Measurements from ENCODE around the gene NID1. TPM values are rescaled to one million over a fixed set of nuclear protein-coding genes. Genes with fewer than 3 reads are reported as not detected.

NID1 gene
- total and polyA plus RNA-seq, 9 of the 15 experiments (the other 6 are each of a cell fraction or from before 2014, with no cell fraction given): 0.22 TPM; not detected in 8

DNA sequence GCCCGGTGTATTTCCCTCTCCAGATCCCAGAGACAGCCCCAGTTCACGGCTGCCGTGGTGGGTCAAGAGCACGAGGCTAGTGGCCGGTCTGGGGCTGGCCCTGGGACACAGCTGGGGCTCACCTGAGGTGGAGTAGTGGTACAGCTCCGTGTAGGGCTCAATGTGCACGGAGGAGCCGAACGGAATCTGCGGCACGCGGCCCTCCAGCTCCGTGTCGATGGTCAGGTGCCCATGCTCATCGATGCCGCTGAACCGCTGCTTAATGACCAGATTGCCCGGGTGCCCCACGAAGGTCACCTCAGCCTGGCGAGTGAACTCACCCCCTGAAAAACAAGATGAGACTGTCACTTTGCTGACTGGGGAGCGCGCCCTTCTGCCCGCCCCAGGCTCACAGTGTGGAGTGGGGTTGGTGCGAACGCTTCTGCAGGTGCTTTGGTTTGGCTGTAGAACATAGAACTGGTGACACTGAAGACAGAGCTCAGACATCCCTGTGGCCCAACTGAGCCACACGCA, 35.4 kb downstream of the NID1 start (continued):
- TF ChIP-seq BACH1 (tag; IDR thresholded peaks at IDR 0.05): no peak
- TF ChIP-seq, protein P1, sequence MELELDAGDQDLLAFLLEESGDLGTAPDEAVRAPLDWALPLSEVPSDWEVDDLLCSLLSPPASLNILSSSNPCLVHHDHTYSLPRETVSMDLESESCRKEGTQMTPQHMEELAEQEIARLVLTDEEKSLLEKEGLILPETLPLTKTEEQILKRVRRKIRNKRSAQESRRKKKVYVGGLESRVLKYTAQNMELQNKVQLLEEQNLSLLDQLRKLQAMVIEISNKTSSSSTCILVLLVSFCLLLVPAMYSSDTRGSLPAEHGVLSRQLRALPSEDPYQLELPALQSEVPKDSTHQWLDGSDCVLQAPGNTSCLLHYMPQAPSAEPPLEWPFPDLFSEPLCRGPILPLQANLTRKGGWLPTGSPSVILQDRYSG (tag; conservative IDR thresholded peaks at IDR 0.05; ENCODE audit: low read depth): no peak
- no peak for TF ChIP-seq LCOR (CRISPR knock-in tag; IDR thresholded peaks at IDR 0.05)
- TF ChIP-seq FOXM1 (IDR thresholded peaks at IDR 0.05; ENCODE audit: low read depth): no peak
- no peak for TF ChIP-seq FOXM1 (CRISPR knock-in tag; IDR thresholded peaks at IDR 0.05; ENCODE audit: low read depth)
- TF ChIP-seq, protein P2, sequence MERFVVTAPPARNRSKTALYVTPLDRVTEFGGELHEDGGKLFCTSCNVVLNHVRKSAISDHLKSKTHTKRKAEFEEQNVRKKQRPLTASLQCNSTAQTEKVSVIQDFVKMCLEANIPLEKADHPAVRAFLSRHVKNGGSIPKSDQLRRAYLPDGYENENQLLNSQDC (CRISPR knock-in tag; IDR thresholded peaks at IDR 0.05): no peak
- no peak for TF ChIP-seq TBL1XR1 (IDR thresholded peaks at IDR 0.05; ENCODE audit: low read length in 2 of 2)
- TF ChIP-seq SIRT6 (IDR thresholded peaks at IDR 0.05; ENCODE audit: low read depth, low read length): no peak

DNA sequence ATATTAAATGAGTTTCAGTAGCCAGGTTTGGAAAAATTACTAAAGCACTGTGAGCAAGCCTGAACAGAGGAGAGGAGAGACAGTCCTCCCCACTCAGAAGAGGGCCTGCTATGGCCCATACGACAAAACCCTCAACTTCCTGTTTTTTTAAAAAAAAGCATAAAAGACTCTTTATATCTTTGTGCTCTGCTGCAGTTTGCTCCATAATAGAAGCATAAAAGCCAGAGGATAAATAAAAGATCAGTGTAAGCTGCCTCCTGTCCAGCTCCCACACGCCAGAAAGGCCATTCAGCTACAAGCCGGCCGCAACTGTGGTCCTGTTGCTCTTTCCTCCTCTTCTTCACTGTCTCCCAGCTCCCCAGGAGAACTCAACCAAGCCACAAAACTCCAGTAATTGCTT, 37.8 kb downstream of the NID1 start:
- H3K36me3 ChIP-seq (ENCODE audit: control insufficient read depth, insufficient read depth, low read length): no peaks in the 10 kb centered on the region
- H2AFZ ChIP-seq (ENCODE audit: low read depth, low read length): no peak overlapping the region
- H3K27me3 ChIP-seq (ENCODE audit: control insufficient read depth in 2 of 2, insufficient read depth in 2 of 2, low read length in 2 of 2): peaks cover 37 to 60% of the 10 kb centered on the region in 2 experiments
- H3K27ac ChIP-seq (ENCODE audit: extremely low read depth, low read depth, low read length): no peak overlapping the region
- in situ Hi-C loops (cut with MboI): no loop called here
- DNase-seq (ENCODE audit: extremely low read depth in 1 of 4, low spot score in 3 of 4): no peak
- no peak overlapping the region for H3K4me2 ChIP-seq (ENCODE audit: insufficient read depth, low read length)
- H3K9me1 ChIP-seq (ENCODE audit: control insufficient read depth, insufficient read depth, low read length): no peaks in the 10 kb centered on the region
- H3K4me1 ChIP-seq (replicated peaks in 1 of 2; ENCODE audit: control insufficient read depth in 2 of 2, insufficient read depth in 2 of 2, low read length in 2 of 2): no peaks in the 10 kb centered on the region
- intact Hi-C loops (cut with micrococcal nuclease): no loop called here
- H3K79me2 ChIP-seq (ENCODE audit: control insufficient read depth, insufficient read depth, low read length): no peaks in the 10 kb centered on the region
- H4K20me1 ChIP-seq (replicated peaks; ENCODE audit: control insufficient read depth, insufficient read depth, low read length): 0 out of 2 replicates have a peak, but pooled peaks cover 5% of the 10 kb centered on the region
- POLR2A ChIA-PET: interaction anchor here (1.7 kb wide), 1 partner anchor 10 kb away, joined by 5 read pairs; no protein-coding TSS in a partner anchor
- no peak for FAIRE-seq
- no peaks in the 10 kb centered on the region for H3K9me3 ChIP-seq (replicated peaks; ENCODE audit: control insufficient read depth, insufficient read depth, low read depth, low read length)
- no TSS peak for BruUV-seq (replicated peaks)
- CTCF ChIA-PET (ENCODE audit: low intra/inter-chr PET ratio): no interaction called here
- no peak overlapping the region for H3K9ac ChIP-seq (ENCODE audit: insufficient read depth in 1 of 2, low read depth in 2 of 2, low read length in 2 of 2)
- WGBS (ENCODE audit: insufficient coverage, low coverage, missing lambda C conversion rate): 3% methylated on average over 4 of the region's 4 CpGs
- ATAC-seq: no peak
- H3K4me3 ChIP-seq: no peak overlapping the region
- TF ChIP-seq HDAC2 (IDR thresholded peaks at IDR 0.05) (no peak), SRSF7 (optimal IDR thresholded peaks at IDR 0.05; ENCODE audit: low read depth, low read length) (no peak), ZNF444 (CRISPR knock-in tag; IDR thresholded peaks at IDR 0.05) (no peak), FOXM1 (IDR thresholded peaks at IDR 0.05; ENCODE audit: low read depth) (no peak), FOXM1 (CRISPR knock-in tag; IDR thresholded peaks at IDR 0.05; ENCODE audit: low read depth) (no peak), KDM4B (IDR thresholded peaks at IDR 0.05; ENCODE audit: borderline replicate concordance in 2 of 2, low read depth in 1 of 2) (no peak), MTF1 (CRISPR knock-in tag; IDR thresholded peaks at IDR 0.05; ENCODE audit: borderline replicate concordance) (no peak), FOXK1 (CRISPR knock-in tag; IDR thresholded peaks at IDR 0.05; ENCODE audit: borderline replicate concordance) (no peak), CXXC5 (CRISPR knock-in tag; IDR thresholded peaks at IDR 0.05) (no peak), ZNF263 (CRISPR knock-in tag; IDR thresholded peaks at IDR 0.05; ENCODE audit: borderline replicate concordance) (no peak)
- TF ChIP-seq, protein P3, sequence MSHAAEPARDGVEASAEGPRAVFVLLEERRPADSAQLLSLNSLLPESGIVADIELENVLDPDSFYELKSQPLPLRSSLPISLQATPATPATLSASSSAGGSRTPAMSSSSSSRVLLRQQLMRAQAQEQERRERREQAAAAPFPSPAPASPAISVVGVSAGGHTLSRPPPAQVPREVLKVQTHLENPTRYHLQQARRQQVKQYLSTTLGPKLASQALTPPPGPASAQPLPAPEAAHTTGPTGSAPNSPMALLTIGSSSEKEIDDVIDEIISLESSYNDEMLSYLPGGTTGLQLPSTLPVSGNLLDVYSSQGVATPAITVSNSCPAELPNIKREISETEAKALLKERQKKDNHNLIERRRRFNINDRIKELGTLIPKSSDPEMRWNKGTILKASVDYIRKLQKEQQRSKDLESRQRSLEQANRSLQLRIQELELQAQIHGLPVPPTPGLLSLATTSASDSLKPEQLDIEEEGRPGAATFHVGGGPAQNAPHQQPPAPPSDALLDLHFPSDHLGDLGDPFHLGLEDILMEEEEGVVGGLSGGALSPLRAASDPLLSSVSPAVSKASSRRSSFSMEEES (CRISPR knock-in tag; IDR thresholded peaks at IDR 0.05): no peak
- TF ChIP-seq, protein P4, sequence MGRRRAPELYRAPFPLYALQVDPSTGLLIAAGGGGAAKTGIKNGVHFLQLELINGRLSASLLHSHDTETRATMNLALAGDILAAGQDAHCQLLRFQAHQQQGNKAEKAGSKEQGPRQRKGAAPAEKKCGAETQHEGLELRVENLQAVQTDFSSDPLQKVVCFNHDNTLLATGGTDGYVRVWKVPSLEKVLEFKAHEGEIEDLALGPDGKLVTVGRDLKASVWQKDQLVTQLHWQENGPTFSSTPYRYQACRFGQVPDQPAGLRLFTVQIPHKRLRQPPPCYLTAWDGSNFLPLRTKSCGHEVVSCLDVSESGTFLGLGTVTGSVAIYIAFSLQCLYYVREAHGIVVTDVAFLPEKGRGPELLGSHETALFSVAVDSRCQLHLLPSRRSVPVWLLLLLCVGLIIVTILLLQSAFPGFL (CRISPR knock-in tag; IDR thresholded peaks at IDR 0.05): no peak

Data from K562 (cell line).